GM12865 (cell line): ENCODE data around the gene DENND2C.

Source experiments
- DNase-seq: peaks from one replicate; pipeline ENCODE4 v3.0.0; 2010; ENCODE audit warnings: low read depth
- H3K4me3 ChIP-seq: 2 replicates; pipeline ENCODE4 v1.5.1; 2011; ENCODE audit warnings: mild to moderate bottlenecking, low read depth, low read length, control low read depth
- TF ChIP-seq, protein P1 (sequence below): IDR thresholded peaks from 2 replicates; pipeline ENCODE4 v1.5.1; 2011; ENCODE audit warnings: low read length, control low read depth, low read depth, inconsistent platforms; ENCODE audit not compliant: insufficient read depth; ENCODE audit errors: missing control alignments

Gene DENND2C

GRCh38 chr1:114677691-114678090 lies 7.8 kb upstream of the DENND2C start:
- DNase-seq, result no peak
- H3K4me3 ChIP-seq, result no peak overlapping the region
- TF ChIP-seq, protein P1, sequence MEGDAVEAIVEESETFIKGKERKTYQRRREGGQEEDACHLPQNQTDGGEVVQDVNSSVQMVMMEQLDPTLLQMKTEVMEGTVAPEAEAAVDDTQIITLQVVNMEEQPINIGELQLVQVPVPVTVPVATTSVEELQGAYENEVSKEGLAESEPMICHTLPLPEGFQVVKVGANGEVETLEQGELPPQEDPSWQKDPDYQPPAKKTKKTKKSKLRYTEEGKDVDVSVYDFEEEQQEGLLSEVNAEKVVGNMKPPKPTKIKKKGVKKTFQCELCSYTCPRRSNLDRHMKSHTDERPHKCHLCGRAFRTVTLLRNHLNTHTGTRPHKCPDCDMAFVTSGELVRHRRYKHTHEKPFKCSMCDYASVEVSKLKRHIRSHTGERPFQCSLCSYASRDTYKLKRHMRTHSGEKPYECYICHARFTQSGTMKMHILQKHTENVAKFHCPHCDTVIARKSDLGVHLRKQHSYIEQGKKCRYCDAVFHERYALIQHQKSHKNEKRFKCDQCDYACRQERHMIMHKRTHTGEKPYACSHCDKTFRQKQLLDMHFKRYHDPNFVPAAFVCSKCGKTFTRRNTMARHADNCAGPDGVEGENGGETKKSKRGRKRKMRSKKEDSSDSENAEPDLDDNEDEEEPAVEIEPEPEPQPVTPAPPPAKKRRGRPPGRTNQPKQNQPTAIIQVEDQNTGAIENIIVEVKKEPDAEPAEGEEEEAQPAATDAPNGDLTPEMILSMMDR, result no peak

DNA sequence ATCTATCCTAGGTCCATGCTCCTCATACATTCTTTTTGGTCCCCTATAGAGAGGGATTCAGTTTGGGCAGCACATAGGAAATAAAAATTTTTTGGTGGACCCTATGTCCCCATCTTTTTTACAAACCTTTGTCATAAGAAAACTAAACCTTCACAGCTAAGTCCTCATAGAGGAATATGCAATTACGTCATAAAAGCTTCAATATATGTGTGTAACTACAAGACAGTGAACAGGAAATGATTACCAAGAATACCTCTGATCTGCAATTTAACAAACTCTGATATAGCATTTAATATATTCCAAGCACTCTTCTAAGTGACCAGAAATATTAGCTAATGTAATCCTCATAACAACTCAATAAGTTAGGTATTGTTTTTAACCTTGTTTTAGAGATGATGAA lies 6.3 kb upstream of the DENND2C start:
- no peak for DNase-seq
- TF ChIP-seq, protein P1, result no peak
- H3K4me3 ChIP-seq, result no peak overlapping the region

DNA sequence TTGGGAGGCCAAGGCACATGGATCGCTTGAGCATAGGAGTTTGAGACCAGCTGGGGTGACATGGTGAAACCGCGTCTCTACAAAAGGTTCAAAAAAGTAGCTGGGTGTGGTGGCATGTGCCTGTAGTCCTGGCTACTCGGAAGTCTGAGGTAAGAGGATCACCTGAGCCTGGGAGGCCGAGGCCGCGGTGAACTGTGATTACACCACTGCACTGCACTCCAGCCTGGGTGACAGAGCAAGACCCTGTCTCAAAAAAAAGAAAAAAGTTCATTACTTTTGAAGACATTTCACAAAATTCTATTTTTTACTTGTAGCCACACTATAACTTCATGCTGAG lies 2.1 kb upstream of the DENND2C start:
- no peak overlapping the region for H3K4me3 ChIP-seq
- no peak for DNase-seq
- TF ChIP-seq, protein P1, result no peak

DNA sequence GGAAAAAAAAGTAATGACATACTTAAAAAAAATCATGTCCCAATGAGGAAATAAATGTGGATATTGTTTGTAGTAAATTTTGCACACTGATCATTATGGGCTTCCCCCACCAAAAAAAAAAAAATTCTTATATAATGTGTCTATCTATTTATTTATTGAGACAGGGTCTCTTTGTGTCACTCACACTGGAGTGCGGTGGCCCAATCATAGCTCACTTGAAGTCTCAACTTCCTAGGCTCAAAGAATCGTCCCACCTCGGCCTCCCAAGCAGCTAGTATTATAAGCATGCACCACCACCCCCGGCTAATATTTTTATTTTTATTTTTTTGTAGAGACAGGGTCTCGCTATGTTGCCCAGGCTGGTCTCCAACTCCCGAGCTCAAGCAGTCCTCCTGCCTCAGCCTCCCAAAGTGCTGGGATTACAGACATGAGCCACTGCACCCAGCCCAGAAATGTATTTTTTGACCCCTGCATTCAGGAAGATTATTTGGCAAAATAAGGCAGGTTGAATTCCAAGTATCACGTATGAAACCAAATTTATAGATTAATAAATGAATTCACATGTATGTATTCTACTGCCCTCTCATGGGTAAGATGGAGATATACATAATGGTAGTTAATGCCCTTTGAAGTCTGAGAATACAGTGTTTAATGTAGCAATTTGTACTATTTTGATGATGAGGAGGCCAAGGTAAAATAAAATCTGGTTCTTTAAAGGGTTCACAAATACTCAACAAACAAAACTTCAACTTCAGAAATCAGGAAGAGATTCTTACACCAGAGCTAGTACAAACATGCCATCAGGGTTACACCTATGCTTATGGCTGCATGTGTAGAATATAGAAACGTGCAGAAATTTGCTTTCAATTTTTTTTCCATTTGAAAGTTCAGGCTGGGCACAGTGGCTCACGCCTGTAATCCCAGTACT lies 1.4 kb upstream of the DENND2C start:
- TF ChIP-seq, protein P1, result no peak
- no peak overlapping the region for H3K4me3 ChIP-seq

DNA sequence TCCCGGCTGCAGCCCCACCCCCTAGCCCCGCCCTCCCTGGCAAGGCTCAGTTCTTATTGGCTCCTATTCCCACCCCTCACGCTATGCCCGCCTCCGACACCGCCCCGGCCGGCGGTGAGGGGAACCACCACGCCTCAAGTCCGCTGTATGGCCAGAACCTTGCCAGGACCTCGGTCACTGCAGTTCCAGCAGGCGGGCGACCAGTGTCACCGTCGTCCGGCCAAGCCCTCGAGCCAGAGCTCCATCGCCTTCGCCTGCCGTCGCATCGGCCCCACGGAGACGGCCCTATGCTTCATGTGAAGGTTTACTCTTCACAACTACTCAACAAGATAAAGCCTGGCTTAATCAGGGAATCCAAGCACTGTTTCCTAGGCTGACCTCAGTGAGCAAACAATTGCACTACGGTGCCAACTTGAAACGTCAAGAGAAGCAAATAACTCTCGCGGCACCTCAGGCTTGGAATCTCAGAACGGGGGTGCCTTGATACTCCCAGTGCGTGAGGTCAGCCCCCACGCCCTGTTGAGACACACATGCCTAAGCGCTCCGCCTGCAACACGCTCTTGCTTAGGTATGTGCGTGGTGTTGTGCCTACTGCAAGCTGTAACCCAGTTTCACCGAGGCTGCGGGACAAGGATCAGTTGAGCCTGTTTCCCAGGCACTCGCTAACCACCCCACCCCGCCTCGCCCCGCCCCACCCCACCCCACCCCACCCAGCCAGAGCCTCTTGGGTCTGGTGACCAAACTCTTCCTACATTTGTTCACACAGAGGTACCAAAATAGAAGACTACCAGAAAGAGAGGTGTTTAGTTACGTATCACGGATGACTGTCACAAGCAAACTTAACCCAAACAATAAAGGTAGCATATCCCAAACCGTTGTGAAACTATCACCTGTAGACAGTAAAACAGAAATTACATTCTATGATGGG lies 498 bp upstream of the DENND2C start:
- H3K4me3 ChIP-seq, result peak overlapping the region; percentile 64
- peak; percentile 92 for DNase-seq

More for the DNA sequence above, 1.4 kb upstream of the DENND2C start:
- DNase-seq, result no peak

DNA sequence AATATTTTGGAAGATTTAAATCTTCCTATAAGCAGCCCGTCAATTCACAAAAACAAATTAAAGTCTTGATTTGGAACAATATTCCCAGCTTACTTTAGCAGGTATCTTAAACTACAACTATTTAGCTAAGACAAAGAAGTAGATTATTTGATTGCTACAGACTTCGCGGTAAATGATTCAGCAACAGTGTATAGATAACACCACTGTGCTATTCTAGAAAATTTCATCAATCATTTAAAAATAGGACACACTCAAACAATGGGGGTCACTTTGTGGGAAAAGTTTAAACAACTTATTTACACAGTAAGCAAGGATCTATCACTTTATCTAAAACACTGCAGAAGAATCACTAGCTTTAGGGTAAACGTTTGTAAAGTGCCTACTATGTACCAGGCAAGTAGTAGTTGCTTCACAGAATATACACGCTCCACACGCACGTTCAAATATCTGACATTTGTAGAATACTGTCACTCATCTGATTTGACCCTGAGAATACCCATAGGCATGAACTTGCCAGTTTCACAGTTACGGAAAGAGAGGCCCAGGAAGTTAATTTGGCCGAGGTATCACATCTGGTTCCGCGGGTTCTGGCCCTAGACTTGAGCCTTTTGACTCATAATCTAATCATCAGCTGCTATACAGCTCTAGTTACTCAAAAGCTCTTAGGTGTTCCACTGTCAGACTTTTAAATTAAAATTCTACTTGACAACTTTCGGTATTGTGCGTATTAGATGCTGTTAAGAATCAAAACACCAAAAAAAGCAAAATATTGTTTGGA lies 876 bp downstream of the DENND2C start:
- peak overlapping the region; percentile 64 for H3K4me3 ChIP-seq
- TF ChIP-seq, protein P1, result no peak
- no peak for DNase-seq

More for the DNA sequence above, 498 bp upstream of the DENND2C start:
- TF ChIP-seq, protein P1, result no peak
